H1 (cell line): ENCODE results near the gene OR6C74. TPM values are rescaled to one million over a fixed set of nuclear protein-coding genes. Genes with fewer than 3 reads are reported as not detected.

ENCODE experiments used
- ATF2 ChIP-seq: IDR thresholded peaks from 2 replicates; pipeline ENCODE4 v1.6.1; 2012; ENCODE audit warnings: low read length, inconsistent platforms
- EZH2 ChIP-seq: fragments of 200-600 bp; sonication (generic); IDR thresholded peaks from 2 replicates; pipeline ENCODE4 v1.7.1; 2012; ENCODE audit warnings: low read depth, mild to moderate bottlenecking, moderate library complexity, low read length, inconsistent platforms; ENCODE audit not compliant: severe bottlenecking
- RAD21 ChIP-seq, 2 experiments: IDR thresholded peaks in 1 of 2; conservative IDR thresholded peaks in 1 of 2; 2 replicates each; pipeline ENCODE4 v1.6.1; 2011; ENCODE audit warnings: low read depth in 2 of 2, low read length in 2 of 2, improper control_type of control experiment in 1 of 2, inconsistent platforms in 1 of 2, mild to moderate bottlenecking in 1 of 2, moderate library complexity in 1 of 2
- SIN3A ChIP-seq, 2 experiments: IDR thresholded peaks in 1 of 2; conservative IDR thresholded peaks in 1 of 2; 2 replicates each; pipeline ENCODE4 v1.6.1; 2011 to 2012; ENCODE audit warnings: low read length in 2 of 2, improper control_type of control experiment in 1 of 2, low read depth in 1 of 2, mild to moderate bottlenecking in 1 of 2
- SP2 ChIP-seq: IDR thresholded peaks from 2 replicates; pipeline ENCODE4 v1.6.1; 2012; ENCODE audit warnings: mild to moderate bottlenecking, low read length, inconsistent platforms
- TBP ChIP-seq: IDR thresholded peaks from 2 replicates; pipeline ENCODE4 v1.6.1; 2011; ENCODE audit warnings: low read depth, low read length, improper control_type of control experiment
- polyA plus RNA-seq, 7 experiments: library from polyadenylated mRNA; depleted of rRNA in 3 of 7; stranded (reverse) in 5 of 7; unstranded in 2 of 7; fragments of >200 nt in 5 of 7; fragments of 200-250 nt in 2 of 7; gene quantifications; 1 replicate in 5 of 7; 2 replicates in 1 of 7; 4 replicates in 1 of 7; pipeline versions ENCODE4 v1.2.1 to v1.2.3, GENCODE V29; 2011 to 2013; ENCODE audit warnings: missing spikeins in 2 of 7, mixed read lengths in 2 of 7
- total RNA-seq: library from RNA; stranded (reverse); fragmentation: NEBNext Ultra II Directional; extraction: Animal tissue kit (Norgen Biotek cat#: 25700); gene quantifications from 2 replicates; pipeline ENCODE4 v1.2.1, GENCODE V29; 2021
- TF ChIP-seq, protein P1 (sequence below): fragments of 300-600 bp; sonication (generic); IDR thresholded peaks from 2 replicates; pipeline ENCODE4 v1.7.1; 2012; ENCODE audit warnings: low read length, moderate library complexity, mild to moderate bottlenecking, inconsistent platforms; ENCODE audit not compliant: insufficient replicate concordance
- TF ChIP-seq, protein P2 (sequence below): IDR thresholded peaks from 2 replicates; pipeline ENCODE4 v1.6.1; 2011; ENCODE audit warnings: low read depth, mild to moderate bottlenecking, low read length; ENCODE audit not compliant: insufficient read depth

Gene OR6C74
- total and polyA plus RNA-seq, 2 of the 8 experiments (the other 6 are each of a cell fraction or from before 2014, with no cell fraction given), result not detected

DNA sequence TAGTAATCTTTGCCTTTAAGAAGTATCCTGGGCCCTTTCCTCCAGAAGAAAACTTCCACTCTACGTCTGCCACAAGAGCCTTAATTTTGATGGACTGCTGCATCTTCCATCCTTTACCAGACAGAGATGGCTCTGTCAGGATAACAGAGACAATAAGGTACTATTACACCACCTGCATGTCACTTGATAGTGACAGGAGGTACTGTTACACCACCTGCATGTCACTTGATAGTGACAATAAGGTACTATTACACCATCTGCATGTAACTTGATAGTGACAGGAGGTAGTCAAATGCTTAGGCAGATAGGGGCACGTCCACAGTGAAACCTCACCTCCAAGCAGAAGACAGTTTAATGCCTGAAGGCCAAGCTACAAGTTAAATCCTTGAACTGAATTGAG lies 13.9 kb downstream of the OR6C74 start (continued):
- TF ChIP-seq, protein P1, sequence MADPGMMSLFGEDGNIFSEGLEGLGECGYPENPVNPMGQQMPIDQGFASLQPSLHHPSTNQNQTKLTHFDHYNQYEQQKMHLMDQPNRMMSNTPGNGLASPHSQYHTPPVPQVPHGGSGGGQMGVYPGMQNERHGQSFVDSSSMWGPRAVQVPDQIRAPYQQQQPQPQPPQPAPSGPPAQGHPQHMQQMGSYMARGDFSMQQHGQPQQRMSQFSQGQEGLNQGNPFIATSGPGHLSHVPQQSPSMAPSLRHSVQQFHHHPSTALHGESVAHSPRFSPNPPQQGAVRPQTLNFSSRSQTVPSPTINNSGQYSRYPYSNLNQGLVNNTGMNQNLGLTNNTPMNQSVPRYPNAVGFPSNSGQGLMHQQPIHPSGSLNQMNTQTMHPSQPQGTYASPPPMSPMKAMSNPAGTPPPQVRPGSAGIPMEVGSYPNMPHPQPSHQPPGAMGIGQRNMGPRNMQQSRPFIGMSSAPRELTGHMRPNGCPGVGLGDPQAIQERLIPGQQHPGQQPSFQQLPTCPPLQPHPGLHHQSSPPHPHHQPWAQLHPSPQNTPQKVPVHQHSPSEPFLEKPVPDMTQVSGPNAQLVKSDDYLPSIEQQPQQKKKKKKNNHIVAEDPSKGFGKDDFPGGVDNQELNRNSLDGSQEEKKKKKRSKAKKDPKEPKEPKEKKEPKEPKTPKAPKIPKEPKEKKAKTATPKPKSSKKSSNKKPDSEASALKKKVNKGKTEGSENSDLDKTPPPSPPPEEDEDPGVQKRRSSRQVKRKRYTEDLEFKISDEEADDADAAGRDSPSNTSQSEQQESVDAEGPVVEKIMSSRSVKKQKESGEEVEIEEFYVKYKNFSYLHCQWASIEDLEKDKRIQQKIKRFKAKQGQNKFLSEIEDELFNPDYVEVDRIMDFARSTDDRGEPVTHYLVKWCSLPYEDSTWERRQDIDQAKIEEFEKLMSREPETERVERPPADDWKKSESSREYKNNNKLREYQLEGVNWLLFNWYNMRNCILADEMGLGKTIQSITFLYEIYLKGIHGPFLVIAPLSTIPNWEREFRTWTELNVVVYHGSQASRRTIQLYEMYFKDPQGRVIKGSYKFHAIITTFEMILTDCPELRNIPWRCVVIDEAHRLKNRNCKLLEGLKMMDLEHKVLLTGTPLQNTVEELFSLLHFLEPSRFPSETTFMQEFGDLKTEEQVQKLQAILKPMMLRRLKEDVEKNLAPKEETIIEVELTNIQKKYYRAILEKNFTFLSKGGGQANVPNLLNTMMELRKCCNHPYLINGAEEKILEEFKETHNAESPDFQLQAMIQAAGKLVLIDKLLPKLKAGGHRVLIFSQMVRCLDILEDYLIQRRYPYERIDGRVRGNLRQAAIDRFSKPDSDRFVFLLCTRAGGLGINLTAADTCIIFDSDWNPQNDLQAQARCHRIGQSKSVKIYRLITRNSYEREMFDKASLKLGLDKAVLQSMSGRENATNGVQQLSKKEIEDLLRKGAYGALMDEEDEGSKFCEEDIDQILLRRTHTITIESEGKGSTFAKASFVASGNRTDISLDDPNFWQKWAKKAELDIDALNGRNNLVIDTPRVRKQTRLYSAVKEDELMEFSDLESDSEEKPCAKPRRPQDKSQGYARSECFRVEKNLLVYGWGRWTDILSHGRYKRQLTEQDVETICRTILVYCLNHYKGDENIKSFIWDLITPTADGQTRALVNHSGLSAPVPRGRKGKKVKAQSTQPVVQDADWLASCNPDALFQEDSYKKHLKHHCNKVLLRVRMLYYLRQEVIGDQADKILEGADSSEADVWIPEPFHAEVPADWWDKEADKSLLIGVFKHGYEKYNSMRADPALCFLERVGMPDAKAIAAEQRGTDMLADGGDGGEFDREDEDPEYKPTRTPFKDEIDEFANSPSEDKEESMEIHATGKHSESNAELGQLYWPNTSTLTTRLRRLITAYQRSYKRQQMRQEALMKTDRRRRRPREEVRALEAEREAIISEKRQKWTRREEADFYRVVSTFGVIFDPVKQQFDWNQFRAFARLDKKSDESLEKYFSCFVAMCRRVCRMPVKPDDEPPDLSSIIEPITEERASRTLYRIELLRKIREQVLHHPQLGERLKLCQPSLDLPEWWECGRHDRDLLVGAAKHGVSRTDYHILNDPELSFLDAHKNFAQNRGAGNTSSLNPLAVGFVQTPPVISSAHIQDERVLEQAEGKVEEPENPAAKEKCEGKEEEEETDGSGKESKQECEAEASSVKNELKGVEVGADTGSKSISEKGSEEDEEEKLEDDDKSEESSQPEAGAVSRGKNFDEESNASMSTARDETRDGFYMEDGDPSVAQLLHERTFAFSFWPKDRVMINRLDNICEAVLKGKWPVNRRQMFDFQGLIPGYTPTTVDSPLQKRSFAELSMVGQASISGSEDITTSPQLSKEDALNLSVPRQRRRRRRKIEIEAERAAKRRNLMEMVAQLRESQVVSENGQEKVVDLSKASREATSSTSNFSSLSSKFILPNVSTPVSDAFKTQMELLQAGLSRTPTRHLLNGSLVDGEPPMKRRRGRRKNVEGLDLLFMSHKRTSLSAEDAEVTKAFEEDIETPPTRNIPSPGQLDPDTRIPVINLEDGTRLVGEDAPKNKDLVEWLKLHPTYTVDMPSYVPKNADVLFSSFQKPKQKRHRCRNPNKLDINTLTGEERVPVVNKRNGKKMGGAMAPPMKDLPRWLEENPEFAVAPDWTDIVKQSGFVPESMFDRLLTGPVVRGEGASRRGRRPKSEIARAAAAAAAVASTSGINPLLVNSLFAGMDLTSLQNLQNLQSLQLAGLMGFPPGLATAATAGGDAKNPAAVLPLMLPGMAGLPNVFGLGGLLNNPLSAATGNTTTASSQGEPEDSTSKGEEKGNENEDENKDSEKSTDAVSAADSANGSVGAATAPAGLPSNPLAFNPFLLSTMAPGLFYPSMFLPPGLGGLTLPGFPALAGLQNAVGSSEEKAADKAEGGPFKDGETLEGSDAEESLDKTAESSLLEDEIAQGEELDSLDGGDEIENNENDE, result no peak
- TF ChIP-seq ATF2 (no peak), SP2 (no peak), SIN3A (conservative IDR thresholded peaks at IDR 0.05 in 1 of 2, IDR thresholded peaks at IDR 0.05 in 1 of 2; ENCODE audit: low read depth in 1 of 2, low read length in 2 of 2) (no peak), RAD21 (IDR thresholded peaks at IDR 0.05 in 1 of 2, conservative IDR thresholded peaks at IDR 0.05 in 1 of 2; ENCODE audit: low read depth in 2 of 2, low read length in 2 of 2) (no peak), TBP (no peak), EZH2 (no peak)
- TF ChIP-seq, protein P2, sequence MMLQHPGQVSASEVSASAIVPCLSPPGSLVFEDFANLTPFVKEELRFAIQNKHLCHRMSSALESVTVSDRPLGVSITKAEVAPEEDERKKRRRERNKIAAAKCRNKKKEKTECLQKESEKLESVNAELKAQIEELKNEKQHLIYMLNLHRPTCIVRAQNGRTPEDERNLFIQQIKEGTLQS, result no peak
